ENCODE measurements around the gene ZBTB16. TPM values are rescaled to one million over a fixed set of nuclear protein-coding genes. Genes with fewer than 3 reads are reported as not detected.

ZBTB16 gene
- total and polyA plus RNA-seq, 3 donors from 2014 or later, result 11.4 to 88.5 (median 51.5) TPM

GRCh38 chr11:114230031-114230704 lies 170.7 kb downstream of the ZBTB16 start:
- no peak for TF ChIP-seq POLR2A (IDR thresholded peaks at IDR 0.05)
- TF ChIP-seq CTCF (IDR thresholded peaks at IDR 0.05), result no peak
- no peak for DNase-seq
- Histone ChIP-seq H3K27ac (no peak overlapping the region), H3K9me3 (no peaks in the 10 kb centered on the region), H3K36me3 (ENCODE audit: low read depth, missing control alignments) (no peaks in the 10 kb centered on the region), H3K4me3 (no peak overlapping the region), H3K27me3 (no peaks in the 10 kb centered on the region), H3K4me1 (no peaks in the 10 kb centered on the region)
- WGBS, 2 donors, result 82 to 87% methylated on average over 15 of the region's 15 CpGs
- intact Hi-C loops (cut with DNase I; ENCODE audit: low total_unique reads), result no loop called here

- intact Hi-C loops (cut with DNase I; ENCODE audit: low total_unique reads), result no loop called here
- Histone ChIP-seq H3K9me3 (no peaks in the 10 kb centered on the region), H3K27ac (no peak overlapping the region), H3K4me1 (no peaks in the 10 kb centered on the region), H3K4me3 (no peak overlapping the region), H3K27me3 (no peaks in the 10 kb centered on the region), H3K36me3 (ENCODE audit: low read depth, missing control alignments) (no peaks in the 10 kb centered on the region)
- WGBS, 2 donors, result 78 to 83% methylated on average over 15 to 18 of the region's 18 CpGs
- no peak for DNase-seq
- TF ChIP-seq CTCF (IDR thresholded peaks at IDR 0.05) (no peak), POLR2A (IDR thresholded peaks at IDR 0.05) (no peak)
Measured at GRCh38 chr11:114232400-114233059, 173.0 kb downstream of the ZBTB16 start.

- intact Hi-C loops (cut with DNase I; ENCODE audit: low total_unique reads), result no loop called here
- WGBS, 2 donors, result 77 to 88% methylated on average over 6 of the region's 6 CpGs
- DNase-seq, result no peak
Measured at GRCh38 chr11:114233755-114234154, 174.2 kb downstream of the ZBTB16 start.

GRCh38 chr11:114236829-114237228 lies 177.3 kb downstream of the ZBTB16 start:
- intact Hi-C loops (cut with DNase I; ENCODE audit: low total_unique reads), result no loop called here
- H3K36me3 ChIP-seq (ENCODE audit: low read depth, missing control alignments), result no peaks in the 10 kb centered on the region
- H3K4me1 ChIP-seq, result no peaks in the 10 kb centered on the region
- no peak for DNase-seq
- TF ChIP-seq POLR2A (IDR thresholded peaks at IDR 0.05), result no peak
- TF ChIP-seq CTCF (IDR thresholded peaks at IDR 0.05), result no peak
- H3K27ac ChIP-seq, result no peak overlapping the region
- 84 to 85% methylated on average over 3 of the region's 3 CpGs for WGBS, 2 donors
- no peaks in the 10 kb centered on the region for H3K9me3 ChIP-seq
- no peak overlapping the region for H3K4me3 ChIP-seq
- H3K27me3 ChIP-seq, result no peaks in the 10 kb centered on the region

More at GRCh38 chr11:114233755-114234154, 174.2 kb downstream of the ZBTB16 start:
- no peaks in the 10 kb centered on the region for H3K4me1 ChIP-seq
- H3K27ac ChIP-seq, result no peak overlapping the region
- H3K9me3 ChIP-seq, result no peaks in the 10 kb centered on the region
- H3K27me3 ChIP-seq, result no peaks in the 10 kb centered on the region
- H3K4me3 ChIP-seq, result no peak overlapping the region
- TF ChIP-seq CTCF (IDR thresholded peaks at IDR 0.05) (no peak), POLR2A (IDR thresholded peaks at IDR 0.05) (no peak)
- H3K36me3 ChIP-seq (ENCODE audit: low read depth, missing control alignments), result no peaks in the 10 kb centered on the region

All from testis (tissue), 3 donors.